Measurements from ENCODE around the gene TREH. TPM values are rescaled to one million over a fixed set of nuclear protein-coding genes. Genes with fewer than 3 reads are reported as not detected.
A peak's percentile ranks its signal among the peaks of the same experiment; 100 is the strongest.

The TREH gene
- total and polyA plus RNA-seq, 2 of the 8 experiments (the other 6 are each of a cell fraction or from before 2014, with no cell fraction given) = 0.03 TPM; not detected in 1

DNA sequence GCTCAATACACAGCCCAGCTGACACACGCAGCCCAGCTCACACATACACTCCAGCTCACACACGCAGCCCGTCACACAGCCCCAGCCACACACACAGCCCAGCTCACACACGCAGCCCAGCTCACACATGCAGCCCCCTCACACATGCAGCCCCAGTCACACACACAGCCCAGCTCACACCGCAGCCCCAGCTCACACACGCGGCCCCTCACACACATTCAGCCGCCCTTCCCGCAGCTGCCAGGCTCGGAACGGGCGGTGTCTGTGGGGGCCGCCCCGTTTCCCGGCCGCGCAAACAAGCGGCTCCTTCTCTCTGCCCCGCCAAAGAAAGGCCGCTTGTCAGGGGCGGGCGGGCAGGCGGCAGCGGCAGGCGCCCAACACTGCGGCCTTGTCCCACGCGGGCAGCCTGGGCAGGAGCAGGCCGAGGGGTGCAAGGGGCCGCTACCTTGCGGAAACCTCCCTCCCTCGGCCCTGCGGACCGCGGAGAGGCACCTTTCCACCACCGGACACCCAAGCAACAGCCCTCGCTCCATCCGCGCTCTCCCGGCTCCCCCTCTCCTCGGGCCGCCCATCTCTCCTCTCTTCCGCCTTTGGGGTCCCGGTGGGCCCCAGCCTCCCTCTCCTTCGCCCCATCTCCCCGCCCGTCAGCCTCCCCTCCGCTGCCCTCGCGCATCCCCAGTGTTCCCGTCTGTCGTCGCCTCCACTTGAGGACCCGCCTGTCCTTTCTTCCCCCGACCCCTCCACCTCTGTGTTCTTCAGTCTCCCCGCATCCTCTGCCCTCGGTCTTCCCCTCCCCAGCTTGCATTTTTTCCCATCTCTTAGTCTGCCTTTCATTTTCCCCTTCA, 69.8 kb downstream of the TREH start (continued):
- TF ChIP-seq, protein P1, sequence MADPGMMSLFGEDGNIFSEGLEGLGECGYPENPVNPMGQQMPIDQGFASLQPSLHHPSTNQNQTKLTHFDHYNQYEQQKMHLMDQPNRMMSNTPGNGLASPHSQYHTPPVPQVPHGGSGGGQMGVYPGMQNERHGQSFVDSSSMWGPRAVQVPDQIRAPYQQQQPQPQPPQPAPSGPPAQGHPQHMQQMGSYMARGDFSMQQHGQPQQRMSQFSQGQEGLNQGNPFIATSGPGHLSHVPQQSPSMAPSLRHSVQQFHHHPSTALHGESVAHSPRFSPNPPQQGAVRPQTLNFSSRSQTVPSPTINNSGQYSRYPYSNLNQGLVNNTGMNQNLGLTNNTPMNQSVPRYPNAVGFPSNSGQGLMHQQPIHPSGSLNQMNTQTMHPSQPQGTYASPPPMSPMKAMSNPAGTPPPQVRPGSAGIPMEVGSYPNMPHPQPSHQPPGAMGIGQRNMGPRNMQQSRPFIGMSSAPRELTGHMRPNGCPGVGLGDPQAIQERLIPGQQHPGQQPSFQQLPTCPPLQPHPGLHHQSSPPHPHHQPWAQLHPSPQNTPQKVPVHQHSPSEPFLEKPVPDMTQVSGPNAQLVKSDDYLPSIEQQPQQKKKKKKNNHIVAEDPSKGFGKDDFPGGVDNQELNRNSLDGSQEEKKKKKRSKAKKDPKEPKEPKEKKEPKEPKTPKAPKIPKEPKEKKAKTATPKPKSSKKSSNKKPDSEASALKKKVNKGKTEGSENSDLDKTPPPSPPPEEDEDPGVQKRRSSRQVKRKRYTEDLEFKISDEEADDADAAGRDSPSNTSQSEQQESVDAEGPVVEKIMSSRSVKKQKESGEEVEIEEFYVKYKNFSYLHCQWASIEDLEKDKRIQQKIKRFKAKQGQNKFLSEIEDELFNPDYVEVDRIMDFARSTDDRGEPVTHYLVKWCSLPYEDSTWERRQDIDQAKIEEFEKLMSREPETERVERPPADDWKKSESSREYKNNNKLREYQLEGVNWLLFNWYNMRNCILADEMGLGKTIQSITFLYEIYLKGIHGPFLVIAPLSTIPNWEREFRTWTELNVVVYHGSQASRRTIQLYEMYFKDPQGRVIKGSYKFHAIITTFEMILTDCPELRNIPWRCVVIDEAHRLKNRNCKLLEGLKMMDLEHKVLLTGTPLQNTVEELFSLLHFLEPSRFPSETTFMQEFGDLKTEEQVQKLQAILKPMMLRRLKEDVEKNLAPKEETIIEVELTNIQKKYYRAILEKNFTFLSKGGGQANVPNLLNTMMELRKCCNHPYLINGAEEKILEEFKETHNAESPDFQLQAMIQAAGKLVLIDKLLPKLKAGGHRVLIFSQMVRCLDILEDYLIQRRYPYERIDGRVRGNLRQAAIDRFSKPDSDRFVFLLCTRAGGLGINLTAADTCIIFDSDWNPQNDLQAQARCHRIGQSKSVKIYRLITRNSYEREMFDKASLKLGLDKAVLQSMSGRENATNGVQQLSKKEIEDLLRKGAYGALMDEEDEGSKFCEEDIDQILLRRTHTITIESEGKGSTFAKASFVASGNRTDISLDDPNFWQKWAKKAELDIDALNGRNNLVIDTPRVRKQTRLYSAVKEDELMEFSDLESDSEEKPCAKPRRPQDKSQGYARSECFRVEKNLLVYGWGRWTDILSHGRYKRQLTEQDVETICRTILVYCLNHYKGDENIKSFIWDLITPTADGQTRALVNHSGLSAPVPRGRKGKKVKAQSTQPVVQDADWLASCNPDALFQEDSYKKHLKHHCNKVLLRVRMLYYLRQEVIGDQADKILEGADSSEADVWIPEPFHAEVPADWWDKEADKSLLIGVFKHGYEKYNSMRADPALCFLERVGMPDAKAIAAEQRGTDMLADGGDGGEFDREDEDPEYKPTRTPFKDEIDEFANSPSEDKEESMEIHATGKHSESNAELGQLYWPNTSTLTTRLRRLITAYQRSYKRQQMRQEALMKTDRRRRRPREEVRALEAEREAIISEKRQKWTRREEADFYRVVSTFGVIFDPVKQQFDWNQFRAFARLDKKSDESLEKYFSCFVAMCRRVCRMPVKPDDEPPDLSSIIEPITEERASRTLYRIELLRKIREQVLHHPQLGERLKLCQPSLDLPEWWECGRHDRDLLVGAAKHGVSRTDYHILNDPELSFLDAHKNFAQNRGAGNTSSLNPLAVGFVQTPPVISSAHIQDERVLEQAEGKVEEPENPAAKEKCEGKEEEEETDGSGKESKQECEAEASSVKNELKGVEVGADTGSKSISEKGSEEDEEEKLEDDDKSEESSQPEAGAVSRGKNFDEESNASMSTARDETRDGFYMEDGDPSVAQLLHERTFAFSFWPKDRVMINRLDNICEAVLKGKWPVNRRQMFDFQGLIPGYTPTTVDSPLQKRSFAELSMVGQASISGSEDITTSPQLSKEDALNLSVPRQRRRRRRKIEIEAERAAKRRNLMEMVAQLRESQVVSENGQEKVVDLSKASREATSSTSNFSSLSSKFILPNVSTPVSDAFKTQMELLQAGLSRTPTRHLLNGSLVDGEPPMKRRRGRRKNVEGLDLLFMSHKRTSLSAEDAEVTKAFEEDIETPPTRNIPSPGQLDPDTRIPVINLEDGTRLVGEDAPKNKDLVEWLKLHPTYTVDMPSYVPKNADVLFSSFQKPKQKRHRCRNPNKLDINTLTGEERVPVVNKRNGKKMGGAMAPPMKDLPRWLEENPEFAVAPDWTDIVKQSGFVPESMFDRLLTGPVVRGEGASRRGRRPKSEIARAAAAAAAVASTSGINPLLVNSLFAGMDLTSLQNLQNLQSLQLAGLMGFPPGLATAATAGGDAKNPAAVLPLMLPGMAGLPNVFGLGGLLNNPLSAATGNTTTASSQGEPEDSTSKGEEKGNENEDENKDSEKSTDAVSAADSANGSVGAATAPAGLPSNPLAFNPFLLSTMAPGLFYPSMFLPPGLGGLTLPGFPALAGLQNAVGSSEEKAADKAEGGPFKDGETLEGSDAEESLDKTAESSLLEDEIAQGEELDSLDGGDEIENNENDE (IDR thresholded peaks at IDR 0.05; ENCODE audit: insufficient replicate concordance, low read length) = no peak
- TF ChIP-seq RXRA (IDR thresholded peaks at IDR 0.05; ENCODE audit: insufficient read depth, low read depth, low read length) = no peak
- TF ChIP-seq GTF2F1 (IDR thresholded peaks at IDR 0.05; ENCODE audit: borderline replicate concordance, low read depth, low read length) = no peak
- peak; percentile 11; the same call in 1 of the 2 replicates for TF ChIP-seq BACH1 (IDR thresholded peaks at IDR 0.05; ENCODE audit: low read length)
